Ishikawa (cell line): ENCODE results near the gene TRPC4AP.

ENCODE experiments used
- CEBPB ChIP-seq: IDR thresholded peaks from 2 replicates; pipeline ENCODE4 v1.6.1; 2012
- EP300 ChIP-seq: IDR thresholded peaks from 2 replicates; pipeline ENCODE4 v1.6.1; 2012; ENCODE audit warnings: borderline replicate concordance
- RAD21 ChIP-seq: IDR thresholded peaks from 2 replicates; pipeline ENCODE4 v1.6.1; 2012; ENCODE audit warnings: low read depth
- TAF1 ChIP-seq: IDR thresholded peaks from 2 replicates; pipeline ENCODE4 v1.6.1; 2012; ENCODE audit warnings: low read depth, mild to moderate bottlenecking
- TCF12 ChIP-seq: IDR thresholded peaks from 2 replicates; pipeline ENCODE4 v1.6.1; 2012; ENCODE audit warnings: low read depth
- ZBTB7A ChIP-seq: IDR thresholded peaks from 2 replicates; pipeline ENCODE4 v1.6.1; 2012; ENCODE audit warnings: low read depth
- TF ChIP-seq, protein P1 (sequence below): IDR thresholded peaks from 2 replicates; pipeline ENCODE4 v1.6.1; 2012; ENCODE audit warnings: low read depth, mild to moderate bottlenecking
- TF ChIP-seq, protein P2 (sequence below): IDR thresholded peaks from 2 replicates; pipeline ENCODE4 v1.6.1; 2012

DNA sequence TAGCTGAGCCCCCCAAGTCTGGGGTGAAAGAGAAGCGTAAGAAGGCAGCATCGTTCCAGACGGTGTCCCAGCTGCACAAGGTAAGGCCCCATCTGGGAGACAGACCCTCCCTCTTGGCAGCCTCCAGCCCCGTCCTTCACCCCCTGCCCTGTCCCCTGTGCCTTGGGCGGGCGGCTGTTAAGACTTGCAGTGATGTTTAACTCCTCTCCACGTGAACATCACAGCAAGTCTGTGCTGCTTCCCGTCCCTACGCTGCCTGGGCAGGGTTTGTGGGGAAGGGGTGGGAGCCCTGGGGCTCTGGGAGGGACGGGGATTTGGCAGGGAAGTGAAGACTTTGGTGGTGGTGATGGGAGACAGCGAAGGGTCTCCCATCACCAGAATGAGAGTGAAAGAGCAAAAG lies 102.4 kb downstream of the TRPC4AP start:
- TF ChIP-seq, protein P1, sequence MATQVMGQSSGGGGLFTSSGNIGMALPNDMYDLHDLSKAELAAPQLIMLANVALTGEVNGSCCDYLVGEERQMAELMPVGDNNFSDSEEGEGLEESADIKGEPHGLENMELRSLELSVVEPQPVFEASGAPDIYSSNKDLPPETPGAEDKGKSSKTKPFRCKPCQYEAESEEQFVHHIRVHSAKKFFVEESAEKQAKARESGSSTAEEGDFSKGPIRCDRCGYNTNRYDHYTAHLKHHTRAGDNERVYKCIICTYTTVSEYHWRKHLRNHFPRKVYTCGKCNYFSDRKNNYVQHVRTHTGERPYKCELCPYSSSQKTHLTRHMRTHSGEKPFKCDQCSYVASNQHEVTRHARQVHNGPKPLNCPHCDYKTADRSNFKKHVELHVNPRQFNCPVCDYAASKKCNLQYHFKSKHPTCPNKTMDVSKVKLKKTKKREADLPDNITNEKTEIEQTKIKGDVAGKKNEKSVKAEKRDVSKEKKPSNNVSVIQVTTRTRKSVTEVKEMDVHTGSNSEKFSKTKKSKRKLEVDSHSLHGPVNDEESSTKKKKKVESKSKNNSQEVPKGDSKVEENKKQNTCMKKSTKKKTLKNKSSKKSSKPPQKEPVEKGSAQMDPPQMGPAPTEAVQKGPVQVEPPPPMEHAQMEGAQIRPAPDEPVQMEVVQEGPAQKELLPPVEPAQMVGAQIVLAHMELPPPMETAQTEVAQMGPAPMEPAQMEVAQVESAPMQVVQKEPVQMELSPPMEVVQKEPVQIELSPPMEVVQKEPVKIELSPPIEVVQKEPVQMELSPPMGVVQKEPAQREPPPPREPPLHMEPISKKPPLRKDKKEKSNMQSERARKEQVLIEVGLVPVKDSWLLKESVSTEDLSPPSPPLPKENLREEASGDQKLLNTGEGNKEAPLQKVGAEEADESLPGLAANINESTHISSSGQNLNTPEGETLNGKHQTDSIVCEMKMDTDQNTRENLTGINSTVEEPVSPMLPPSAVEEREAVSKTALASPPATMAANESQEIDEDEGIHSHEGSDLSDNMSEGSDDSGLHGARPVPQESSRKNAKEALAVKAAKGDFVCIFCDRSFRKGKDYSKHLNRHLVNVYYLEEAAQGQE = no peak
- TF ChIP-seq, protein P2, sequence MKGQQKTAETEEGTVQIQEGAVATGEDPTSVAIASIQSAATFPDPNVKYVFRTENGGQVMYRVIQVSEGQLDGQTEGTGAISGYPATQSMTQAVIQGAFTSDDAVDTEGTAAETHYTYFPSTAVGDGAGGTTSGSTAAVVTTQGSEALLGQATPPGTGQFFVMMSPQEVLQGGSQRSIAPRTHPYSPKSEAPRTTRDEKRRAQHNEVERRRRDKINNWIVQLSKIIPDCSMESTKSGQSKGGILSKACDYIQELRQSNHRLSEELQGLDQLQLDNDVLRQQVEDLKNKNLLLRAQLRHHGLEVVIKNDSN = no peak
- TF ChIP-seq EP300 = no peak
- TF ChIP-seq CEBPB = no peak
- no peak for TF ChIP-seq ZBTB7A
- no peak for TF ChIP-seq RAD21
- no peak for TF ChIP-seq TCF12
- TF ChIP-seq TAF1 = no peak
